ENCODE results near the gene KRTAP4-7. TPM values are rescaled to one million over a fixed set of nuclear protein-coding genes. Genes with fewer than 3 reads are reported as not detected.
"Not testable (repeated sequence)": the region's sequence is repeated elsewhere in the genome, so short reads cannot be mapped to it uniquely, and the experiment has no call there.

Gene KRTAP4-7
- not detected in 2 replicates for polyA plus RNA-seq (2012; rRNA removed)
- polyA plus RNA-seq (2012; cell fraction: cytosol; rRNA removed) = not detected in 2 replicates
- not detected in 2 replicates for polyA plus RNA-seq (2012; cell fraction: nucleus; rRNA removed)

- H4K20me1 ChIP-seq (ENCODE audit: insufficient read depth); H3K9me3 ChIP-seq; H3K9ac ChIP-seq; H2AFZ ChIP-seq (ENCODE audit: low read depth); H3K9me2 ChIP-seq; H3K27me3 ChIP-seq (ENCODE audit: insufficient read depth); CTCF ChIA-PET; H3K4me3 ChIP-seq (ENCODE audit: low read depth in 2 of 2, low read length in 1 of 2); H3F3A ChIP-seq (replicated peaks; ENCODE audit: insufficient read depth); POLR2A ChIA-PET; DNase-seq; H3K4me1 ChIP-seq (ENCODE audit: control insufficient read depth in 1 of 2, insufficient read depth in 2 of 2, low read depth in 1 of 2, low read length in 1 of 2); H3K36me3 ChIP-seq (replicated peaks in 1 of 2; ENCODE audit: control insufficient read depth in 1 of 2, insufficient read depth in 2 of 2, low read length in 1 of 2); H3K79me2 ChIP-seq (ENCODE audit: insufficient read depth); H3K27ac ChIP-seq (ENCODE audit: low read depth in 2 of 2, low read length in 1 of 2); H3K4me2 ChIP-seq: not testable (repeated sequence)
- 32% methylated on average over 4 of the region's 14 CpGs for WGBS (ENCODE audit: low lambda C conversion rate)
Observed at GRCh38 chr17:41084100-41084856, at the start of gene KRTAP4-7. Gene KRTAP4-7 (plus strand): TSS chr17:41084150. CDS start chr17:41084207, 57 bp downstream.

DNA sequence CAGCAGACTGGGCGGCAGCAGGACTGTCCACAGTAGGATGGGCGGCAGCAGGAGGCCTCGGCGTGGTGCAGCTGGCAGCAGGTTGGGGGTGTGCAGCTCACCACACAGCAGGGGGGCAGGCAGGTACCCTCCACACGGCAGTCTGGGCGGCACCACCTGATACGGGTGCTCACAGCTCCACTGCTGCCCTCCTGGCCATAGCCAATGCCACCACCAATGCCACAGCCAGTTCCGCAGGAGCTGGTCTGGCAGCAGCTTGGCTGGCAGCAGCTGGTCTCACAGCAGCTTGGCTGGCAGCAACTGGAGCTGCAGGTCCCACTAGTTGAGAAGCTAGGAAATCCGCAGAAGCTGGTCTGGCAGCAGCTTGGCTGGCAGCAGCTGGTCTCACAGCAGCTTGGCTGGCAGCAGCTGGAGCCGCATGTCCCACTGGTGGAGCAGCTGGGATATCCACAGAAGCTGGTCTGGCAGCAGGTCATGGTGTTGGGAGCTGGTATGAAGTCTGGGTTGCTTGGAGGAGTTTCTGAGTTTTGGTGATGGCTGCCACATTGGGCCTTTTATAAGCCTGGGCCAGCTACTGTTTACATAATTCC is 49.5 kb upstream of the KRTAP4-7 start, which contains the start of gene KRTAP1-3:
TSS of gene KRTAP1-3 (minus strand) at position 529 of the 590 bp plus-strand sequence. CDS start at position 476, 53 bp downstream.
- CTCF ChIA-PET, DNase-seq: not testable (repeated sequence)
- 31% methylated on average over 5 of the region's 10 CpGs for WGBS (ENCODE audit: low lambda C conversion rate)

GRCh38 chr17:41037853-41038350 is 46.0 kb upstream of the KRTAP4-7 start:
- Histone ChIP-seq H3K9me2 (no peaks in the 10 kb centered on the region), H3K4me3 (ENCODE audit: low read depth in 2 of 2, low read length in 1 of 2) (no peak overlapping the region), H3K36me3 (replicated peaks in 1 of 2; ENCODE audit: control insufficient read depth in 1 of 2, insufficient read depth in 2 of 2, low read length in 1 of 2) (no peaks in the 10 kb centered on the region), H3K9ac (no peak overlapping the region), H3K27me3 (ENCODE audit: insufficient read depth) (peaks cover 11% of the 10 kb centered on the region; the same call in 1 of the 2 replicates), H2AFZ (ENCODE audit: low read depth) (no peak overlapping the region), H3K4me1 (ENCODE audit: control insufficient read depth in 1 of 2, insufficient read depth in 2 of 2, low read depth in 1 of 2, low read length in 1 of 2) (no peaks in the 10 kb centered on the region), H3F3A (replicated peaks; ENCODE audit: insufficient read depth) (no peaks in the 10 kb centered on the region), H3K27ac (ENCODE audit: low read depth in 2 of 2, low read length in 1 of 2) (no peak overlapping the region), H3K4me2 (no peak overlapping the region), H3K9me3 (no peaks in the 10 kb centered on the region), H3K79me2 (ENCODE audit: insufficient read depth) (no peaks in the 10 kb centered on the region), H4K20me1 (ENCODE audit: insufficient read depth) (no peaks in the 10 kb centered on the region)
- ChIA-PET POLR2A (no interaction called here), CTCF (interaction anchor here (0.8 kb wide), 1 partner anchor 609 kb away, joined by 4 read pairs; no protein-coding TSS in a partner anchor)
- 10% methylated on average over 2 of the region's 2 CpGs for WGBS (ENCODE audit: low lambda C conversion rate)
- no peak for DNase-seq
- TF ChIP-seq, protein P1, sequence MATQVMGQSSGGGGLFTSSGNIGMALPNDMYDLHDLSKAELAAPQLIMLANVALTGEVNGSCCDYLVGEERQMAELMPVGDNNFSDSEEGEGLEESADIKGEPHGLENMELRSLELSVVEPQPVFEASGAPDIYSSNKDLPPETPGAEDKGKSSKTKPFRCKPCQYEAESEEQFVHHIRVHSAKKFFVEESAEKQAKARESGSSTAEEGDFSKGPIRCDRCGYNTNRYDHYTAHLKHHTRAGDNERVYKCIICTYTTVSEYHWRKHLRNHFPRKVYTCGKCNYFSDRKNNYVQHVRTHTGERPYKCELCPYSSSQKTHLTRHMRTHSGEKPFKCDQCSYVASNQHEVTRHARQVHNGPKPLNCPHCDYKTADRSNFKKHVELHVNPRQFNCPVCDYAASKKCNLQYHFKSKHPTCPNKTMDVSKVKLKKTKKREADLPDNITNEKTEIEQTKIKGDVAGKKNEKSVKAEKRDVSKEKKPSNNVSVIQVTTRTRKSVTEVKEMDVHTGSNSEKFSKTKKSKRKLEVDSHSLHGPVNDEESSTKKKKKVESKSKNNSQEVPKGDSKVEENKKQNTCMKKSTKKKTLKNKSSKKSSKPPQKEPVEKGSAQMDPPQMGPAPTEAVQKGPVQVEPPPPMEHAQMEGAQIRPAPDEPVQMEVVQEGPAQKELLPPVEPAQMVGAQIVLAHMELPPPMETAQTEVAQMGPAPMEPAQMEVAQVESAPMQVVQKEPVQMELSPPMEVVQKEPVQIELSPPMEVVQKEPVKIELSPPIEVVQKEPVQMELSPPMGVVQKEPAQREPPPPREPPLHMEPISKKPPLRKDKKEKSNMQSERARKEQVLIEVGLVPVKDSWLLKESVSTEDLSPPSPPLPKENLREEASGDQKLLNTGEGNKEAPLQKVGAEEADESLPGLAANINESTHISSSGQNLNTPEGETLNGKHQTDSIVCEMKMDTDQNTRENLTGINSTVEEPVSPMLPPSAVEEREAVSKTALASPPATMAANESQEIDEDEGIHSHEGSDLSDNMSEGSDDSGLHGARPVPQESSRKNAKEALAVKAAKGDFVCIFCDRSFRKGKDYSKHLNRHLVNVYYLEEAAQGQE (IDR thresholded peaks at IDR 0.05; ENCODE audit: low read depth, low read length) = no peak
- TF ChIP-seq ZBTB33 (IDR thresholded peaks at IDR 0.05; ENCODE audit: borderline replicate concordance, low read depth) (no peak), RXRA (IDR thresholded peaks at IDR 0.05; ENCODE audit: borderline replicate concordance, low read depth) (no peak), GABPA (IDR thresholded peaks at IDR 0.05; ENCODE audit: low read depth) (no peak), CHD2 (IDR thresholded peaks at IDR 0.05; ENCODE audit: low read length, partially characterized antibody) (no peak), POLR2AphosphoS5 (IDR thresholded peaks at IDR 0.05; ENCODE audit: low read depth, low read length) (no peak), ELF1 (IDR thresholded peaks at IDR 0.05) (no peak), FOSL2 (IDR thresholded peaks at IDR 0.05; ENCODE audit: borderline replicate concordance, low read depth) (no peak), MXI1 (IDR thresholded peaks at IDR 0.05; ENCODE audit: low read depth, low read length) (no peak), RFX5 (IDR thresholded peaks at IDR 0.05; ENCODE audit: low read length) (no peak), MEF2A (IDR thresholded peaks at IDR 0.05; ENCODE audit: borderline replicate concordance, low read depth) (no peak), FOXJ3 (CRISPR knock-in tag; IDR thresholded peaks at IDR 0.05) (no peak), NFIC (IDR thresholded peaks at IDR 0.05; ENCODE audit: borderline replicate concordance) (no peak)
- TF ChIP-seq, protein P2, sequence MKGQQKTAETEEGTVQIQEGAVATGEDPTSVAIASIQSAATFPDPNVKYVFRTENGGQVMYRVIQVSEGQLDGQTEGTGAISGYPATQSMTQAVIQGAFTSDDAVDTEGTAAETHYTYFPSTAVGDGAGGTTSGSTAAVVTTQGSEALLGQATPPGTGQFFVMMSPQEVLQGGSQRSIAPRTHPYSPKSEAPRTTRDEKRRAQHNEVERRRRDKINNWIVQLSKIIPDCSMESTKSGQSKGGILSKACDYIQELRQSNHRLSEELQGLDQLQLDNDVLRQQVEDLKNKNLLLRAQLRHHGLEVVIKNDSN (IDR thresholded peaks at IDR 0.05; ENCODE audit: borderline replicate concordance, low read depth) = no peak

More for the DNA sequence above, 49.5 kb upstream of the KRTAP4-7 start, which contains the start of gene KRTAP1-3:
- H3K4me1 ChIP-seq (ENCODE audit: control insufficient read depth in 1 of 2, insufficient read depth in 2 of 2, low read depth in 1 of 2, low read length in 1 of 2); H3K9ac ChIP-seq; H3K36me3 ChIP-seq (replicated peaks in 1 of 2; ENCODE audit: control insufficient read depth in 1 of 2, insufficient read depth in 2 of 2, low read length in 1 of 2); H3K9me2 ChIP-seq; H2AFZ ChIP-seq (ENCODE audit: low read depth); H3F3A ChIP-seq (replicated peaks; ENCODE audit: insufficient read depth); H3K9me3 ChIP-seq; H4K20me1 ChIP-seq (ENCODE audit: insufficient read depth); H3K79me2 ChIP-seq (ENCODE audit: insufficient read depth); POLR2A ChIA-PET; H3K4me3 ChIP-seq (ENCODE audit: low read depth in 2 of 2, low read length in 1 of 2); H3K4me2 ChIP-seq; H3K27ac ChIP-seq (ENCODE audit: low read depth in 2 of 2, low read length in 1 of 2): not testable (repeated sequence)
- peaks cover 22% of the 10 kb centered on the region for H3K27me3 ChIP-seq (ENCODE audit: insufficient read depth)
